Fibroblast of lung (primary cell): ENCODE measurements around the gene ALOX12B.

Source experiments
- EZH2 ChIP-seq: IDR thresholded peaks from 2 replicates; pipeline ENCODE4 v1.5.1; 2012; ENCODE audit warnings: low read length, control low read depth, mild to moderate bottlenecking; ENCODE audit errors: missing control alignments
- TF ChIP-seq, protein P1 (sequence below), 2 donors: IDR thresholded peaks in 1 of 2; conservative IDR thresholded peaks in 1 of 2; 1 replicate in 1 of 2; 2 replicates in 1 of 2; pipeline ENCODE4 v1.5.1; 2011 to 2012; ENCODE audit warnings: low read length in 2 of 2, control low read depth in 1 of 2, inconsistent platforms in 1 of 2, low read depth in 1 of 2, mild to moderate bottlenecking in 1 of 2

DNA sequence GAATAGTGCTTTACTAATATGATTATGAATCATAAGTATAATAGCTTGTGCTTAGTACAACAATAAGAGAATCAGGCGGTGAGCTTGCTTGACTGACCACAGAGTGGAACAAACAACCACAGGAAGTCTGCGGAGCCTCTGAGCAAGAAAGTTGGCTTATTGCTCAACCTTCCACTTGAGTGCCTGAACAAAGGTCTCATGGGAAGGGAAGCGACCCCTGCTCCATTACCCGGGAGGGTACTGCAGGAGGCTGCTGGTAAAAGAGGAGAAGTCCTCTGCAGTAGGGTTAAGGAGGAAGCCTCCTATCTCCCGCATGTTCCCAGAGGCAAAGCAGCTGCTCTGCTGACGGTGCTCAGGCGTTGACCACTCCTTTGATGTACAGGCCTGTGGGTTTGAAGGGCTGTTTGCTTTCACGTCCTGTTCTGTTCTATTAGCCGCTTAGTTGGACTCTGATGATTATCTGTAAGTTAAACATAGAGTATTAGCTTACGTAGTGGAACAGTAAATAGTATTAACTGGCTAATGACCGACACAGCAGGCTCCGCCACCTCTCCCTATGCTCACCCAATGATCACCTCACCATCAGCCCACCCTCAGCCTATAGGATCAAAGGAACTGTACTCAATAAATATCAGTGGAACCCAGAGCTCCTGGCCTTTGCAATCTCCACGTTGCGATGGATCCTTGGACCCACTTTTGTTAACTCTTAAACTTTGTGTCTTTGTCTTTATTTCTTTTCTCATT lies 31.1 kb downstream of the ALOX12B start:
- TF ChIP-seq EZH2, result no peak
- TF ChIP-seq, protein P1, sequence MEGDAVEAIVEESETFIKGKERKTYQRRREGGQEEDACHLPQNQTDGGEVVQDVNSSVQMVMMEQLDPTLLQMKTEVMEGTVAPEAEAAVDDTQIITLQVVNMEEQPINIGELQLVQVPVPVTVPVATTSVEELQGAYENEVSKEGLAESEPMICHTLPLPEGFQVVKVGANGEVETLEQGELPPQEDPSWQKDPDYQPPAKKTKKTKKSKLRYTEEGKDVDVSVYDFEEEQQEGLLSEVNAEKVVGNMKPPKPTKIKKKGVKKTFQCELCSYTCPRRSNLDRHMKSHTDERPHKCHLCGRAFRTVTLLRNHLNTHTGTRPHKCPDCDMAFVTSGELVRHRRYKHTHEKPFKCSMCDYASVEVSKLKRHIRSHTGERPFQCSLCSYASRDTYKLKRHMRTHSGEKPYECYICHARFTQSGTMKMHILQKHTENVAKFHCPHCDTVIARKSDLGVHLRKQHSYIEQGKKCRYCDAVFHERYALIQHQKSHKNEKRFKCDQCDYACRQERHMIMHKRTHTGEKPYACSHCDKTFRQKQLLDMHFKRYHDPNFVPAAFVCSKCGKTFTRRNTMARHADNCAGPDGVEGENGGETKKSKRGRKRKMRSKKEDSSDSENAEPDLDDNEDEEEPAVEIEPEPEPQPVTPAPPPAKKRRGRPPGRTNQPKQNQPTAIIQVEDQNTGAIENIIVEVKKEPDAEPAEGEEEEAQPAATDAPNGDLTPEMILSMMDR (conservative IDR thresholded peaks at IDR 0.05 in 1 of 2, IDR thresholded peaks at IDR 0.05 in 1 of 2; ENCODE audit: low read depth in 1 of 2, low read length in 2 of 2), result no peak
